GM23248 (cell line): Measurements from ENCODE around the gene NAV2.

Experiments
- EZH2 ChIP-seq: fragments of 200-600 bp; sonication (generic); IDR thresholded peaks from 2 replicates; pipeline ENCODE4 v1.6.1; 2018; ENCODE audit warnings: antibody characterized with exemption, mild to moderate bottlenecking; ENCODE audit not compliant: insufficient read depth, poor library complexity, severe bottlenecking
- EZH2phosphoT487 ChIP-seq: fragments of 200-600 bp; sonication (generic); IDR thresholded peaks from 2 replicates; pipeline ENCODE4 v1.6.1; 2018; ENCODE audit warnings: antibody characterized with exemption, moderate library complexity, mild to moderate bottlenecking, low read depth; ENCODE audit not compliant: insufficient read depth

- no peak for TF ChIP-seq EZH2
- TF ChIP-seq EZH2phosphoT487: no peak
These were observed 62.4 kb downstream of the NAV2 start for GRCh38 chr11:19774817-19775580.
